Stomach (tissue), 9 donors: ENCODE data around the gene LDB2. TPM values are rescaled to one million over a fixed set of nuclear protein-coding genes. Genes with fewer than 3 reads are reported as not detected.

Experiments
- DNase-seq, 2 donors: peaks; one replicate each; pipeline versions ENCODE4 v3.0.0 to v3.0.0-alpha.2; 2013 to 2019
- H3K27ac ChIP-seq, 5 donors: fragments of 200-600 bp in 4 of 5; sonication (generic) in 4 of 5; one replicate each; pipeline ENCODE4 v1.5.1; 2013 to 2019; ENCODE audit warnings: mild to moderate bottlenecking in 1 of 5, moderate library complexity in 1 of 5
- H3K27me3 ChIP-seq, 3 donors: fragments of 200-600 bp; sonication (generic); one replicate each; pipeline ENCODE4 v1.5.1; 2017 to 2019; ENCODE audit warnings: mixed run types in 1 of 3
- H3K36me3 ChIP-seq, 4 donors: fragments of 200-600 bp; sonication (generic); 1 replicate in 3 of 4; 2 replicates in 1 of 4; pipeline ENCODE4 v1.5.1; 2016 to 2019
- H3K4me1 ChIP-seq, 4 donors: fragments of 200-600 bp; sonication (generic); one replicate each; pipeline ENCODE4 v1.5.1; 2016 to 2019
- H3K4me3 ChIP-seq, 4 donors: fragments of 200-600 bp; sonication (generic) in 3 of 4; one replicate each; pipeline ENCODE4 v1.5.1; 2016 to 2019; ENCODE audit warnings: mild to moderate bottlenecking in 1 of 4
- H3K9me3 ChIP-seq, 4 donors: fragments of 200-600 bp; sonication (generic); one replicate each; pipeline ENCODE4 v1.5.1; 2016 to 2019
- CTCF ChIP-seq, 7 experiments: fragments of 450-650 bp in 4 of 7; fragments of 200-600 bp in 3 of 7; sonication (generic) in 3 of 7; IDR thresholded peaks; one replicate each; pipeline ENCODE4 v1.5.1; 2016 to 2019; ENCODE audit warnings: antibody characterized with exemption in 7 of 7, control low read depth in 2 of 7, mild to moderate bottlenecking in 1 of 7
- EP300 ChIP-seq: sonication (generic); formaldehyde crosslinking; IDR thresholded peaks from one replicate; pipeline ENCODE4 v1.6.1; 2017; ENCODE audit warnings: antibody characterized with exemption
- POLR2A ChIP-seq, 4 donors: fragments of 450-650 bp; IDR thresholded peaks; one replicate each; pipeline ENCODE4 v1.6.1; 2016; ENCODE audit warnings: antibody characterized with exemption in 4 of 4, control low read depth in 2 of 4, mild to moderate bottlenecking in 1 of 4, moderate library complexity in 1 of 4
- POLR2AphosphoS5 ChIP-seq, 3 donors: sonication (generic); formaldehyde crosslinking; IDR thresholded peaks; one replicate each; pipeline ENCODE4 v1.6.1; 2016; ENCODE audit warnings: antibody characterized with exemption in 3 of 3
- WGBS, 5 donors: extraction: QIAGEN DNeasy Blood & Tissue Kit in 3 of 5; methylation state at CpG; one replicate each; pipeline versions ENCODE4 v1.1.5 to v1.1.7; 2013 to 2018; 5-methylcytosine and 5-hydroxymethylcytosine counted together
- intact Hi-C: fragments of 100-400 bp; cut with DNase I; formaldehyde crosslinking; loops from one replicate; pipeline ENCODE4 v1.15.1; 2023; ENCODE audit warnings: low total_unique reads
- polyA plus RNA-seq, 3 donors: library from polyadenylated mRNA; stranded (reverse); fragments of 200-250 nt; gene quantifications; one replicate each; pipeline ENCODE4 v1.2.3, GENCODE V29; 2013
- total RNA-seq, 5 donors: library from RNA; depleted of rRNA; stranded (reverse); fragments of >200 nt; gene quantifications; one replicate each; pipeline versions ENCODE4 v1.1.0 to v1.2.3, GENCODE V29; 2014 to 2016
- donor health status: healthy with polysubstance abuse.
- donor health status: Bipolar disorder and iron deficiency.
- donor health status: healthy.

LDB2 gene
- total and polyA plus RNA-seq, 8 donors = 6.2 to 63.3 (median 12.8) TPM

GRCh38 chr4:16837475-16837874, 61.0 kb downstream of the LDB2 start:
- Histone ChIP-seq H3K27ac (no peak overlapping the region), H3K9me3 (no peaks in the 10 kb centered on the region)

GRCh38 chr4:16836324-16836723, 62.1 kb downstream of the LDB2 start:
- intact Hi-C loops = no loop called here
- Histone ChIP-seq H3K4me3 (no peak overlapping the region), H3K9me3 (no peaks in the 10 kb centered on the region), H3K4me1 (peaks cover 0 to 9% (median 4%) of the 10 kb centered on the region in 4 donors), H3K27ac (no peak overlapping the region), H3K27me3 (no peaks in the 10 kb centered on the region), H3K36me3 (no peaks in the 10 kb centered on the region)
- no peak for DNase-seq
- no peak for TF ChIP-seq CTCF (IDR thresholded peaks at IDR 0.05)
- 79 to 85% (median 82%) methylated on average over 2 of the region's 2 CpGs for WGBS, 5 donors

More at GRCh38 chr4:16837475-16837874, 61.0 kb downstream of the LDB2 start:
- Histone ChIP-seq H3K36me3 (no peaks in the 10 kb centered on the region), H3K27me3 (no peaks in the 10 kb centered on the region), H3K4me3 (no peak overlapping the region), H3K4me1 (peaks cover 0 to 9% (median 4%) of the 10 kb centered on the region in 4 donors)
- intact Hi-C loops = no loop called here
- TF ChIP-seq POLR2AphosphoS5 (IDR thresholded peaks at IDR 0.05) = no peak
- TF ChIP-seq CTCF (IDR thresholded peaks at IDR 0.05) = no peak
- TF ChIP-seq EP300 = no peak
- TF ChIP-seq POLR2A (IDR thresholded peaks at IDR 0.05) = no peak
- DNase-seq = no peak
- WGBS, 5 donors = 54 to 72% (median 68%) methylated on average over 3 of the region's 3 CpGs

DNA sequence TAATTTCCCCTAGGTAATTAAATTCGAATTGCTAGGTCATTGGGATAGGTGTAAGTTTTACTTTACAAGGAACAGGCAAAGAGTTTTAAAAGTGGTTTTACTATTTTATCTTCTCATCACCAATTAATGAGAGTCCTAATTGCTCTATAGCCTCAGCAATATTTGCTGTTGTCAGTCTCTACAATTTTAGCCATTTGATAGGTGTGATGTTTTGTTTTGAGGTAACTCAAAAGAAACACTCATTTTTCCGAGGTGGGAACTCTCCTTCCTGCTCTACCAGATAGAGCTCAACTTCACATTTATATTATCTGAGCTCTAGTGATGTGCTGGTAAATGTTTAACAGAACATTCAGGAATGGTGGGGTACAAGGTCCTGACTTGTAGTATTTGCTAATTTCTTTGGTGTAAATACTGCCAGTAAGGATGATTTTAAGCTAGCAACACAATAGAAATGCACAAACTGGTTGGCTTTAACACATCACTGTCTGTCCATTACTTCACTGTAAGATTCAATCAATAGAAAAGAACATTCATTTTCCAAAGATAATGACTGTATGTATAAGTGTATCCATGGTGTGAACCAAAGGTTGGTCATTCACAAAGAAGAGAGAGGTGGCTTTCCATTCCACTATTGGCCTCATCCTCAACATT, 62.7 kb downstream of the LDB2 start:
- no peak overlapping the region for H3K27ac ChIP-seq
- peaks cover 0 to 9% (median 4%) of the 10 kb centered on the region in 4 donors for H3K4me1 ChIP-seq
- no peak for DNase-seq
- intact Hi-C loops = no loop called here
- TF ChIP-seq POLR2AphosphoS5 (IDR thresholded peaks at IDR 0.05) = no peak
- no peak for TF ChIP-seq CTCF (IDR thresholded peaks at IDR 0.05)
- H3K4me3 ChIP-seq = no peak overlapping the region
- WGBS, 5 donors = 58 to 76% (median 65%) methylated on average over 2 of the region's 2 CpGs
- H3K36me3 ChIP-seq = no peaks in the 10 kb centered on the region
- no peaks in the 10 kb centered on the region for H3K9me3 ChIP-seq
- no peaks in the 10 kb centered on the region for H3K27me3 ChIP-seq

GRCh38 chr4:16834814-16835213, 63.6 kb downstream of the LDB2 start:
- TF ChIP-seq EP300 = no peak
- no peak for TF ChIP-seq POLR2A (IDR thresholded peaks at IDR 0.05)
- no peak for TF ChIP-seq POLR2AphosphoS5 (IDR thresholded peaks at IDR 0.05)
- peaks cover 0 to 9% (median 4%) of the 10 kb centered on the region in 4 donors for H3K4me1 ChIP-seq
- no peaks in the 10 kb centered on the region for H3K36me3 ChIP-seq
- no peak overlapping the region for H3K4me3 ChIP-seq
- no peak overlapping the region for H3K27ac ChIP-seq
- H3K9me3 ChIP-seq = no peaks in the 10 kb centered on the region
- 94 to 98% (median 95%) methylated on average over 2 of the region's 2 CpGs for WGBS, 5 donors
- H3K27me3 ChIP-seq = no peaks in the 10 kb centered on the region
- no peak for DNase-seq
- intact Hi-C loops = no loop called here

DNA sequence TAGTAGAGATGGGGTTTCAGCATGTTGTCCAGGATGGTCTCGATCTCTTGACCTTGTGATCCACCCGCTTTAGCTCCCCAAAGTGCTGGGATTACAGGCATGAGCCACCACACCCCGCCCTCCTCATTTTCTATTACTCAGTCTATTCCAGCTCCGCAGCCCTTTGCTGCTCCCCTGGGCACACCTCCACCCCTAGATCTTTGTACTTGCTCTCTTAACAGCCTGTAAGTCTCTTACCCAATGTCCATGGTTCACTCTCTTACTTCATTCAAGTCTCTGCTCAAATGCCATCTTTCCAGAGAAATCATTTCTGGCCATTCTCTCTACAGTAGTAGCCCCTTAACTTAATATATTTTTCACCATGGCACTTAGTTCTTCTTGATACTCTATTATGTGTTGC, 64.7 kb downstream of the LDB2 start:
- H3K4me3 ChIP-seq = no peak overlapping the region
- TF ChIP-seq POLR2AphosphoS5 (IDR thresholded peaks at IDR 0.05) (no peak), EP300 (no peak), POLR2A (IDR thresholded peaks at IDR 0.05) (no peak), CTCF (IDR thresholded peaks at IDR 0.05) (no peak)
- no peak overlapping the region for H3K27ac ChIP-seq
- peaks cover 0 to 7% (median 3%) of the 10 kb centered on the region in 4 donors for H3K4me1 ChIP-seq
- intact Hi-C loops = no loop called here
- H3K9me3 ChIP-seq = no peaks in the 10 kb centered on the region
- DNase-seq = no peak
- no peaks in the 10 kb centered on the region for H3K27me3 ChIP-seq
- H3K36me3 ChIP-seq = no peaks in the 10 kb centered on the region
- WGBS, 5 donors = 92 to 97% (median 93%) methylated on average over 4 of the region's 4 CpGs
